GM12892 (cell line): ENCODE results near the gene COL8A2.

Source experiments
- POLR2A ChIP-seq: IDR thresholded peaks from 2 replicates; pipeline ENCODE4 v1.6.1; 2011; ENCODE audit warnings: low read depth, low read length, control low read depth
- POLR2AphosphoS5 ChIP-seq: IDR thresholded peaks from 2 replicates; pipeline ENCODE4 v1.6.1; 2011; ENCODE audit warnings: low read depth, low read length, control low read depth
- TAF1 ChIP-seq: IDR thresholded peaks from 2 replicates; pipeline ENCODE4 v1.6.1; 2011; ENCODE audit warnings: low read depth, mild to moderate bottlenecking, control low read depth, low read length, borderline replicate concordance

- TF ChIP-seq POLR2AphosphoS5 (no peak), POLR2A (0 out of 2 replicates have a peak, but pooled peaks have one; percentile 16), TAF1 (no peak)
These were observed 47.2 kb upstream of the COL8A2 start for GRCh38 chr1:36172017-36172747.
